Loucy (cell line): ENCODE results near the gene USP47.

Source experiments
- CTCF ChIP-seq: fragments of 200-600 bp; sonication (generic); conservative IDR thresholded peaks from 2 replicates; pipeline ENCODE4 v1.5.1; 2014; ENCODE audit warnings: mild to moderate bottlenecking, antibody characterized with exemption, low read length
- EZH2phosphoT487 ChIP-seq: fragments of 200-600 bp; IDR thresholded peaks from 2 replicates; pipeline ENCODE4 v1.6.1; 2018; ENCODE audit warnings: antibody characterized with exemption, mild to moderate bottlenecking, moderate library complexity, borderline replicate concordance

GRCh38 chr11:11867720-11868119 is 25.9 kb downstream of the USP47 start:
- peak; percentile 33 for TF ChIP-seq CTCF
- no peak for TF ChIP-seq EZH2phosphoT487
